Activated CD4-positive, alpha-beta T cell treated with anti-CD3 and anti-CD28 coated beads for 24 hours (primary cell): ENCODE results near the gene DDT.
"Not testable (repeated sequence)": the region's sequence is repeated elsewhere in the genome, so short reads cannot be mapped to it uniquely, and the experiment has no call there.

Experiments used
- DNase-seq, 2 donors: peaks; one replicate each; pipeline ENCODE4 v3.0.0-alpha.2; 2020; ENCODE audit warnings: low read depth in 2 of 2

DDT gene

GRCh38 chr22:23952794-23953405, 21.3 kb downstream of the DDT start:
- not testable (repeated sequence) for DNase-seq

- not testable (repeated sequence) for DNase-seq
Measured at GRCh38 chr22:23951383-23951782, 22.9 kb downstream of the DDT start.

- not testable (repeated sequence) for DNase-seq
Measured at GRCh38 chr22:23949764-23950163, 24.5 kb downstream of the DDT start.

- not testable (repeated sequence) for DNase-seq
Measured at GRCh38 chr22:23947391-23947790, 26.9 kb downstream of the DDT start.

- DNase-seq, result not testable (repeated sequence)
Measured at GRCh38 chr22:23940166-23940565, 34.1 kb downstream of the DDT start.

- no peak for DNase-seq
Measured at GRCh38 chr22:23939017-23939357, 35.3 kb downstream of the DDT start.

GRCh38 chr22:23938328-23939016, 35.8 kb downstream of the DDT start:
- no peak for DNase-seq

- no peak for DNase-seq
Measured at GRCh38 chr22:23926561-23926960, 47.7 kb downstream of the DDT start.

- no peak for DNase-seq
Measured at GRCh38 chr22:23925020-23925606, 49.1 kb downstream of the DDT start.

- no peak for DNase-seq
Measured at GRCh38 chr22:23922921-23923320, 51.3 kb downstream of the DDT start.

GRCh38 chr22:23921586-23922201, 52.5 kb downstream of the DDT start:
- DNase-seq, result not testable (repeated sequence)
